ENCODE results near the gene CNNM3.

Gene CNNM3

DNA sequence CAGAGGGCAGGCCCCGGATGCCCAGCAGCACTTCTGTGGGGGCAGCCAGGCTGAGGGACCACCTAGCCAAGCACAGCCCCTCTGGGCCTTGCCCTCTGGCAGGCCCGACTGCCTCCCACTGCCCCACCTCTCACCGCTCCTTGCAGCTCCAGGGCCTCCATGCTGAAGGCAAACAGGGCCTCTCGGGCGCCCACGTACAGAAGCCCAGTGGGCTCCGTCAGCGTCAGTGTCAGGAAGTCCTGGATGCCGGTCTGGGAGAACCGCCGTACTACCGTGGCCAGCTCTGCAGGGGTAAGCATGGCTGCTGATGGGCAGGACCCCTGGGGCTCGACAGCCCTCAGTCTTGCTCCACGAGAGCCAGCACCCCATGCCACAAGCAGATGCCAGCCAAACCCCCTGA lies 50.1 kb downstream of the CNNM3 start:
- no peak for DNase-seq

- DNase-seq: peak; percentile 31 to 32
Observed at GRCh38 chr2:96866586-96866985, 50.5 kb downstream of the CNNM3 start.

- no peak for DNase-seq
Observed at GRCh38 chr2:96866986-96867755, 51.1 kb downstream of the CNNM3 start.

DNA sequence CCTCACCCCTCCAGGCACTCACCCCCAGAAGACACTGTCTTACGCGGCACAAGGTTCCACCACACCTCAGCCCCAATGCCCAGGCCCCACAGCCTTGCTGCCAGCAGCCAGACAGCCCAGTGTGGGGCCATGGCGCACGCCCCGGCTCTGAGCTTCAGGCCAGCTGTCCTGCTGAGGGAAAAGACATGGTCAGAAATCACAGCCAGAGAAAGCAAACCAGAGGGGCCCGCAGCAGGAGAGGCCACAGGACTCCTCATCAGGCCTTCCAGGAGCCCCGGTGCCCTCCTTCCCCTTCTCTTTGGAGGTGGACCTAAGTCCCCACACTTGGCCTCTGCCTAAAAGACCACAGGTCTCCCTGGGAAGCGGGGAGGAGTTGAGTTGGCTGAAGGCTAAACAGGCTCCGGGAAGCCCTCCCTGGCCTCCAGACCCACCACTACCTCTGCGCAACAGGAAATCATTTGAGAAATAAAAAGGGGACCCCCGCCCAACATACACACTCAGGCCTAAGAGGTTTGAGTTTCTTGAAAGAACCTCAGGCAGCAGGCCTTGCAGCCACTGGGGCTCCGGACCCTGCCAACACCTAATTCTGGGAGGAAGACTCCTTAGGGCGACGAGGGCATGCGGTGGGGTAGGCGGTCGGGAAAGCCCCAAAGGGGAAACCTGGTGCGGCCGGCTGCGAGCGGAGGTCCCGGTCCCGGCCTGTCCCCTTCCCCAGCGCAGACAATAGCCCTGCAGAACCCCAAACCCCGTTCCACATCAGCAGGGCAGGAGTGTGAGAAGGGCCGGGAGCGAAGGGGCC lies 51.9 kb downstream of the CNNM3 start:
- DNase-seq: no peak

DNA sequence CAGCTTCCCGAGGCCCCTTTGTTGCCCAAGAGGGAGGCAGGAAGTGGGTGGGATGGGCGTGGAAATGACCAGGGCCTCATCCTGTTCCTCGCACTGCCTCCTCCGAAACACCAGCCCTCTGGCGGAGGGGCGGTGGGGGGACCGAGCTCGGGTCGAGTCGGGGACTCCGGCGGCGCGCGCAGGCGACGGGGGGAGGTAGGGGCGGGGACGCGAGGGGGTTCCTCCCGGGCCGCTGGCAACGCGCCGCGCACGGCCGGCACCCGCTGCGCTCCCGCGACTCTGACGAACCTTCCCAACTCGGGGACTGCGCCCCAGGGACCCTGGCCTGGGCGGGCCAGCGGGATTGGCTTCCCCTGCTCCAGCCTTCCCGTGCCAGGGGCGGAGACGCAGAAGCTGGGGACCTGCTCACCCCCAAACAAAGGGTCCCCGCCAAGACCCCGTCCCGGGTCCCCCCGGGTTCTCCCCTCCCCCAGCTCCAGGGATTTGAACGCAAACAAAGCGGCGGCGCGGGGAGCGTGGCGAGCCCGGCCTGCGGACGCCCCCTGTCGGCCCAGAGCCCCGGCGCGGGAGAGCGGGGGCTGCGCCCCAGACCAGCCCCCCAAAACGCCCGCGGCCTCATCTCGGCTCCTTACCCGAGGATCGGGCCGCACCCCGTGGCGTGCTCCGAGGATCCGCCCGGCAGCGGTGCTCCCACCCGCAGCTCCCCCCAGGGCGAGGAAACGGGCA lies 52.6 kb downstream of the CNNM3 start:
- DNase-seq: peak; percentile 13 to 22

GRCh38 chr2:96869281-96869821 lies 53.3 kb downstream of the CNNM3 start:
- no peak for DNase-seq

- no peak for DNase-seq
Observed at GRCh38 chr2:96869822-96870625, 54.0 kb downstream of the CNNM3 start, which contains the start of gene SEMA4C. TSS of gene SEMA4C (minus strand) at chr2:96870080. CDS start at chr2:96867886, 2,194 bp downstream.

GRCh38 chr2:96870626-96871255 lies 54.7 kb downstream of the CNNM3 start:
- no peak for DNase-seq

DNA sequence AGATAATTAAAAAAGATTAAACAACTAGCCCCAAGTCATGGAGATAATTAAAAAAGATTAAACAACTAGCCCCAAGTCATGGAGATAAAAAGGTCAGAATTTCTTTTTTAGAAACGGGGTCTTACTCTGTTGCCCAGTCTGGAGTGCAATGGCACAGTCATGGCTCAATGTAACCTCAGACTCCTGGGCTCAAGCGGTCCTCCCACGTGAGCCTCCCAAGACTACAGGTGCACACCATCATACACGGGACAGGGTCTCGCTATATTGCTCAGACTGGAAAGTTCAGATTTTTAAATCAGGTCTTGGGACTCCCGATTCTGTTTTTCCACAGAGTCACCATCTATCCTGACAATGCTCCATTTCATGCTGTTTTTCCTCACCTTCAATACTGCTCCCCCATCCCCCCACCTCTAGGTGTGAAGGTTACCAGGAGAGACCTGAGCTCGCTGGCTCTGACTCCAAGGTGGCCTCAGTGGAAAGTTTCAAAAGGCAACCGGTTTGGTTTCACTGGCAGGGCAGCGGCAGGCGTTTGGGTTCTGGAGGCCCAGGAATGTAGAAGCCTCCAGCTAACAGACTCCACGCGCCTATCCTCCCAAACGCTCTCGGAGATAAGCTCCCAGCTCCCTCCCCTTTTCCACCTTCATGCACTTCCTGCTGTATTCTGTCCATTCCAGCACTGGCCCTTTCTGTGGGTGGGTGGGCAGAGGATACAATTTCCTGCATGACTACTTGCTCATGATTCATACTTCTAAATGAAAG lies 56.7 kb downstream of the CNNM3 start:
- DNase-seq: no peak

GRCh38 chr2:96873651-96874096 lies 57.6 kb downstream of the CNNM3 start:
- DNase-seq: no peak

- no peak for DNase-seq
Observed at GRCh38 chr2:96874198-96874831, 58.2 kb downstream of the CNNM3 start.

GRCh38 chr2:96875498-96876268 lies 59.6 kb downstream of the CNNM3 start:
- no peak for DNase-seq

DNA sequence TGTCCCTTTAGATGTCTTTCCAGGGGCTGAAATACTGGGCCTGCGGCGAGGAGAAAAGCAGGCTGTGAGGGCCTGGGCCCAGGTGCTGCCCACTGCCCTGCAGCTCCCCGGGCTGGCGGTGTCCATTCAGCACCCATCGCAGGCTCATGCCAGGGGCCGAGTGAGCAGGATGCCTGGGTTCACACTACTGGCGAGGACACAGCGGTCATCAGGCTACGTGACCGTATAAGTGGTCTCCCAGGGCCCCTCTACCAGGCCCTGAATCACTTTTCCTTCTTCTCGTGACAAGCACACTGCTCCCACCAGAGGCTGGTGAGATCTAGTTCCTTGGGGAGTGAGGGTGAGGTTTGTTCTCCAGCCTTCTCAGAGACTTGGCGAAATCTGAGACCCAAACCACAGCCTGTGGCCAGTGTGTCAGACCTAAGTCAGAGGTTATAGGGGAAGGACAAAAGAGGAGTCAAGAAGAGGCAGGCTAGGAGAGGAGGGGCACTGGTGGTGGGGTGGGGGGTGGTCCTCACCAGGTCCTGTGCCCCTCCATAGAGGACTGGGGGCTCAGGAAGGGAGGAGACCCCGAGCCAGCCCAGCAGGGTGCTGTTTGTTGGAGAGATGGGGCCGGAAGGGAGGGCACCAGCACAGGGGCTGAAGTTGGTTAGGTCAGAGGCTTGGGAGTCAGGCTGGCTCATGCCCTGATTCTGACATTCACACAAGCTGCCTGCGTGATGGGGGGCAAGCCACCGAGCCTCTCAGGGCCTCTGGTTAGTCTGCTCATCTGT lies 60.4 kb downstream of the CNNM3 start:
- DNase-seq: no peak

GRCh38 chr2:96877042-96877451 lies 61.0 kb downstream of the CNNM3 start:
- DNase-seq: no peak

GRCh38 chr2:96877631-96878092 lies 61.6 kb downstream of the CNNM3 start:
- DNase-seq: no peak

DNA sequence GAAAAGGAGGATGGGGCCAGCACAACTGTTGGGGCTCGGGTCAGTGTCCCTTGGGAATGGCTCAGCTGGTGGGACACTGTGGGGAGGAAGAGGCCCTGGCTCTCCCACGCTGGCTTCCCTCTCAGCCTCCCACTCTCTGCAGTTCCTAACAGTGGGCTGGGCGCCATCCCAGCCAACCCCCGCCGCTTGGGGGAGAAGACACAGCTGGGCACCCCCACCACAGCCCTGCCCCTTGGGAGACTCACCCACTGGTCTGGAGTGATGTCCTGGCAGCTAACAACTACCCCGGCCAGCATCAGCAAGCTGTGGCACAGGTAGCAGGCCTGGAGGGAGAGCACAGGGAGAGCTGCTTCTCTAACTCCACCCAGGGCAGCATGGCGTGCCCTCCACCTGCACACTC lies 62.1 kb downstream of the CNNM3 start:
- DNase-seq: no peak

DNA sequence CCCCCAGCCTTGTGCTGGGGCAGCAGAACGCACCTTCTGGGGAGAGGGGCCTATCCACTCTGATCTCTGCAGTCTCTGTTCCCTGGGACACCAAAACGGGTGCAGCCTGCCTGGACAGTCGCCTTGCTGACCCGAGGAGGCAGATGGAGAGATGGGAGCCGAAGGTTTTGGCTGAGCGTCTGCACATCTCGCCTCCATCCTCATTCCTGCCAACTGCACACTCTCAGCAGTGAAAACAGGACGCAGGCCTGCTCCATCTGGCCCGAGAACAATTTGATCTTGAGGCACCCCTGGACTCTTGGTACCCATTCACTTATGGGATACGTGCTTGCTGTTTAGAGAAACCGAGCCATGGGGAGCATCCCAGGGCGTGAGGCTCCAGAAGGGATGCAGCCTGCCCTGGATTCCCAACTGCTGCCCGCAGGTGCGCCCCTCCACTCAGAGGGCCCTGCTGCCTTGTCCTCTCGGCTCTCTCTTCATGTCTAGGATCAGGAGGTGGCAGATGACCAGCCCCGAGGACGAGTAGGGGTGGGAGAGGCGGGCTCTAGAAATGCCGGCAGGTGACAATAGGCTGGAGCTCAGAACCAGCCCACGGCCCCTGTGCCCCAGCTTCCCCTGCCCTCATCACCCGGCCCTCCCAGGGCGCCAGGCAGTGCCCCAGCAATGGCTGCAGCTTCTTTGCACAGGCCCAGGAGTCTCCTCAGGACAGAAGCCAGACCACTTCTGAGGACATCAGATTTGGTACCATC lies 62.9 kb downstream of the CNNM3 start:
- DNase-seq: no peak

DNA sequence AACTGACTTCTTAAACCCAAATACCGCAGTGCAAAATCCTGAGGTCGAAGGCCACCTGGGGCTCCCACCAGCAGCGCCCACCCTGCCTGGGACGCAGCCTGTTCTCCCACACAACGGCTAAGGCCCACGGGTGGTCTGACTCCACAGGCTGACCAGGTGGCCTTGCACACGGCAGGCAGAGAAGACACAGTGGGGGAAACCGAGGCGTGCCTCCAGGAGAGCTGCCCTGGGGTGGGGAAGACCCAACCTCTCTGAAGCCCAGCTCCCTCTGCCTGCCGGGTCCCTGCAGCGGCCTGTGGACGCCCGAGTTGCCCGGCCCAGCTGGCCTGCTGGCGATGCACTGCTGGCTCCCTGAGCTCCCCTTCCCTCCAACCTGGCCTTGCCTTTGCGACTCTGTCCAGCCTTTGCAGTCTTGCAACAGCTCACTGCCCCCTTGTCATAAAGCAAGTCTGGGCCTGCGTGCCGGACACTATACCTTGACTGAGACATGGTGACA lies 63.5 kb downstream of the CNNM3 start:
- no peak for DNase-seq

Measured in AML-193 (cell line).